ENCODE data around the gene USP2.

GRCh38 chr11:119424775-119425174 is 43.3 kb upstream of the USP2 start:
- TF ChIP-seq CTCF (IDR thresholded peaks at IDR 0.05) (no peak), POLR2A (IDR thresholded peaks at IDR 0.05) (no peak)
